Lower leg skin (tissue), 3 donors: ENCODE data around the gene BBS9.

Experiments used
- CTCF ChIP-seq, 3 donors: fragments of 450-650 bp; IDR thresholded peaks; one replicate each; pipeline ENCODE4 v1.5.1; 2016; ENCODE audit warnings: antibody characterized with exemption in 3 of 3, mild to moderate bottlenecking in 3 of 3, moderate library complexity in 2 of 3
- POLR2A ChIP-seq, 2 donors: fragments of 450-650 bp; IDR thresholded peaks; one replicate each; pipeline ENCODE4 v1.6.1; 2016 to 2017; ENCODE audit warnings: antibody characterized with exemption in 2 of 2, mild to moderate bottlenecking in 1 of 2, moderate library complexity in 1 of 2

GRCh38 chr7:33286501-33286900 lies 157.1 kb downstream of the BBS9 start:
- TF ChIP-seq CTCF (IDR thresholded peaks at IDR 0.05) (no peak), POLR2A (IDR thresholded peaks at IDR 0.05) (no peak)
